RPMI7951 (cell line): Measurements from ENCODE around the gene EMD. TPM values are rescaled to one million over a fixed set of nuclear protein-coding genes. Genes with fewer than 3 reads are reported as not detected.
"Not testable (repeated sequence)": the region's sequence is repeated elsewhere in the genome, so short reads cannot be mapped to it uniquely, and the experiment has no call there.

Source experiments
- DNase-seq: peaks from one replicate; pipeline ENCODE4 v3.0.0-alpha.2; 2012; ENCODE audit warnings: low read depth
- total RNA-seq: library from RNA; depleted of rRNA; stranded (reverse); fragments of >200 nt; shearing (Covaris generic); gene quantifications from 2 replicates; pipeline ENCODE4 v1.2.3, GENCODE V29; 2014; rRNA removed

The EMD gene
- total RNA-seq: 27.6 and 29.8 TPM in 2 replicates

GRCh38 chrX:154378799-154379568 lies at the start of gene EMD:
Gene EMD (plus strand): TSS chrX:154379295. CDS start chrX:154379485, 190 bp downstream.
- peak; percentile 94 for DNase-seq

GRCh38 chrX:154332561-154332960 lies 46.5 kb upstream of the EMD start:
- DNase-seq: no peak

- DNase-seq: no peak
Measured at GRCh38 chrX:154333116-154333515, 46.0 kb upstream of the EMD start.

- DNase-seq: no peak
Measured at GRCh38 chrX:154333837-154334271, 45.2 kb upstream of the EMD start.

- DNase-seq: no peak
Measured at GRCh38 chrX:154334496-154334895, 44.6 kb upstream of the EMD start.

DNA sequence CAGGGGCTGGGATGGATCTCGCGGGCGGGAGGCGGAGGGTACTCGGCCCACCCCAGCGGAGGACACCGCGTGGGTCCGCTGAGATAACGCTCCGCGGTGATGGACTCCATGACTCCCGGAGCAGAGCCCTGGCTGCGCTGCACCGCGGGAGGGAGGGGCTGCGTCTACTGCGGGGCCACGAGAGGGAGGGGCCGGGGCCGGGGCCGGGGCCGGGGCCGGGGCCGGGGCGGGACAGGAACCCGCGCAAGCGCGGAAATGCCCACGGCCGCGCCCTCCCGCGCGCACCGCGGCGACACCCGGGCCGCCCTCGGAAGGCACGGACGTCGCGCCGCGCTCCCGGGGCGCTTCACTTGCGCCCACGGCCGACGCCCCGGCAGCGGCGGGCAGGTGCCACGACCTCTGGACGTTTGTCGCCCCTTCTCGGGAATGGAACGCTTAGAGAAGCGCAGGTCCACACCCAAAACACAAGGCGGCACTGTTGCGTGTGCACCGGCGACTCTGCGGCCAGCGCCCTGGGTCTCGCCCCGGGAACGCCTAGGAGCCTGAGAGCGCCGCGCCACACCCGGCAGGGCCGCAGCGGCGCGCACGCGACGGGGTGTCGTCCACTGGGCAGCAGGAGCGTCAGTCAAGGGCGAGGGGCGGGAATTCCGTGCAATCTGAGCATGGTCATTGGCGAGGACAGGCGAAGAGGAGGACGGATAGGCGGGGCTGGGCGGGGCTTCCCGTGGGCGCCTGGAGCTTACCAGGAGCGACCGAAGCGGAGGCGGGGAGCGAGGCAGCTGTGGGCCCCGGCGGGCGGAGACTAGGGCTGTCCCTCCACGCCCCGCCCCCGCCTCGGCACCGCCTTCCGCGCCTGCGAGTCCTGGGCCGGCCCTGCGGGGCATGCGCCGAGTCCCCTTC lies 37.4 kb upstream of the EMD start:
- DNase-seq: not testable (repeated sequence)

DNA sequence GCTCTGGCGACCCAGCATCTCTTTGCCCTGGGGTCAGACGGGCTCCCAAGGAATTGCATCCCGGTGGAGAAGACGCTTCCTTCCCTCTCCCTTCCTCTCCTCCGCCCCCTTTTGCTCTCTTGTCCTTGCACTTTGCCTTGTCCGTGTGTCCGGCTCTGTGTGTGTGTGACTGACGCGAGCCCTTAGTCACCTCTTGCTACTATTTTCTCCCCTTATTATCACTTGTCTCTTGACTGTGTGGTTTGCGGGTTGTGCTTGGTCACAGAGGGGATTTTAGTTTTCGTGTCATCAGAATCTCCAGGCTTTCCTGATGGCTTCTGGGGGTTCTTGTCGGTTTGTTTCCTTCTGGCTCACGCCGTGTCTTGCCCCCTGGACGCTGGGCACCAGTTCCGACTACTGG lies 36.0 kb upstream of the EMD start:
- DNase-seq: not testable (repeated sequence)

DNA sequence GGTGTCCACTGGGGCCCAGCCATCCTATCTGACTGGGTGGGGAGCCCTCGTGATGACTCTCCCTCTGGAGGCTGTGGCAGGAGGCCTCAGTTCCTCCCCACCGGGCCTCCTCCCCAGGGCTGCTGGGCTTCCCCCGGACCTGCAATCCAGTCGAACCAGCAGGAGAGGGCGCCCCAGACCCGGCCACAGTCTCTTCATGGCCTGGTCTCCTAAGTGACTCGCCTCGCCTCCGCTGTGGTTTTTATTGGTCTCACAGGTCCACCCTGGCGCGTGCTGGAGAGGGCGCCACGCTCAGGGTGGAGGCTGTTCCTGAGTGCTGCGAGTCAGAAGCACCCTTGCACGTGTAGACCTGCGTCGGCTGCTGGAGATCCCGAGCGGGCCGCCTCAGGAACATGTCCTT lies 35.5 kb upstream of the EMD start:
- not testable (repeated sequence) for DNase-seq

DNA sequence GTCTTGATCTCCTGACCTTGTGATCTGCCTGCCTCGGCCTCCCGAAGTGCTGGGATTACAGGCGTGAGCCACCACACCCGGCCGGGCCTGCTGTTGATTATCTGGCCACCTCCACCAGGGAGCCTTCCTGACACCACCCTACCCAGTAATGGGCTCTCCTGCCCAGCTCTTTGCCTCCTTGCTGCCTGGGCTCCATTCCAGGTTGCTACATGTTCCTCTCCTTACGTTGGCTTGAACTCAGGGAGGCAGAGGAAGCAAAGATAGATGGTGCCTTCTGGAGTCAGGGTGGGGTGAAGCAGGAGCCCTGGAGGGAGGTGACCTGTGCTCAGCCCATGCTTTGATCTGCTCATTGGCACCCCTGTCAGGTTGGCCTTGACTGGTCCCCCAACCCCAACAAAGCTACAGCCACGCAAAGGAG lies 31.0 kb upstream of the EMD start:
- no peak for DNase-seq

GRCh38 chrX:154348646-154349358 lies 30.3 kb upstream of the EMD start:
- DNase-seq: no peak

- DNase-seq: no peak
Measured at GRCh38 chrX:154349359-154349935, 29.6 kb upstream of the EMD start.

GRCh38 chrX:154349979-154350378 lies 29.1 kb upstream of the EMD start:
- DNase-seq: no peak

DNA sequence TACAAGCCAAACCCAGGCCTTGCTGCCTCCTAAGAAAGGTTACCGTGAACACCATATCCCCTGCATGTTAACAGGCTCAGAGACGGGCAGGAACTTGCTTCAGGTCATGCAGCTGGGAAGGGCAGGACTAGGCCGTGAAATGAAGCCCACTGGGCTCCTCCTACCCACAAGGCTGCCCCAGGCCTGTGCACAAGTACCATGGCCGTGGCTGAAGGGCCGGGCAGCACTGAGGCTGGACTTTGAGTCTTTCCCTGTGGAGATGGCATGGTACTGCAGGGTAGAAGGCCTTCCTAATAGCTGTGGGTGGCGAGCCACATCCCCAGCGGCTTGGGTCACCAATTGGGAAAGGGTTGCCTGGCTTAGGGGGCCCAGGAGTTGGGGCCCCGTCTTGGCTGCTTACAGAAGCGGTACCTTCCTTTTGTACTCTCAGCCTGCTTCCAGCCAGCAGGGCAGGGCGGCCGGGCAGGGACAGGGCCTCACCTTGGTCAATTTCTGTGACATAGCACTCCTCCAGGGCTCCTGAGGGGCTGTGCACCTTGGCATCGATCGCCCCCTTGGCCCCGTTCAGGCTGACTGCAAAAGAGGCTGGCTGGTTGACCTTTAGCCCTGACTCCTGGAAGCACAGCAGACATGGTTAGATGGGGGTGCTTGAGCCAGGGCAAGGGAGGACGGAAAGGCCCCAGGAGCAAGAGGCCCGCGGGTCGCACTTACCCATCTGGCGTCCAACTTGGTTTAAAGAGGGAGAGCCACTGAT lies 28.5 kb upstream of the EMD start:
- DNase-seq: no peak

- DNase-seq: no peak
Measured at GRCh38 chrX:154351183-154352011, 27.7 kb upstream of the EMD start.

GRCh38 chrX:154352012-154352401 lies 27.1 kb upstream of the EMD start:
- no peak for DNase-seq

DNA sequence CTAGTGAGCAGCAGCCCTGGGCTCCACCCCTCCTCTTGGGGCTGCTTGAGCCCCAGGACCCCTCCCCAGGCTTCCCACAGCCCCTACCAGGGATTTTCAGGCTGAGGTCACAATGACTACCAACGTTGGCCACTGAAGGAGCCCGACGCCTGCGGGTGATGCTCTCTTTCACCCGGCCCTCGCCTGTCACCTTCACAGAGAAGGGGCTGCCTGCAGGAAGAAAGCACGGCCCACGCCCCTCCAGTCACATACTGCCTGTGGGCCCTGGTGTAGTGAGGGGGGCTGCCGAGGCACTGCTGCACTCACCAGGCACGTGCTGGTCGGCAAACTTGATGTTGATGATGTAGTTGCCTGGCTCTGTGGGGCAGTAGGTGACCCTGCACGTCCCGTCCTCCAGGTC lies 26.6 kb upstream of the EMD start:
- no peak for DNase-seq

DNA sequence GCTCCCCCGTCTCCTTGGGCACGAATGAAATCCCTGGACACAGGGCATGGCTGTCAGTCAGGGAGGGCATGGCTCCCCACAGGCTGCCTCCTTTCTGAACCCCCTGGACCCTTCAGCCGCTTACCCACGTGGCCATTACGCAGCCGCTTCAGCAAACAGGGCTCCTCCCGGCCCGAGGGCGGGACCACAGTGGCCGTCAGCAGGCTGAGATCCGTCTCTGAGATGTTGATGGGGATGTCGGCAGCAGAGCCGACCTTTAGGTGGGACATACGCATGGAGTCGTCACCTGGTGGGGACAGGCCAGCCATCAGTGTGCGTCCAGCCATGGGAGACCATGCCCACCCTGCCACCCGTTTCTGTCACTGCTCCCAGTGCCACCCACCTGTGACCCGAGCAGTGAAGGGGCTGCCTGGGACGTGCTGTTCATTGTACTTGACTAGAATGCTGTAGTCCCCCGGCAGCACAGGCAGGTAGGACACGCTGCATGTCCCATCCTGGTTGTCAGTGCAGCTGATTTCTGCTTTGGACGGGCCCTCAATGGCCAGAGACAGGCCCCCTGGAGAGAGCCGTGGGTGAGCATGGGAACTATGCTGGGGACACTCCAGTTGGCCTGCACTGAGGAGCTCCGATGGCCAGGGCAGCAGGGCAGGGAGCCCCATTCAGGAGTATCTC lies 25.8 kb upstream of the EMD start:
- DNase-seq: no peak

DNA sequence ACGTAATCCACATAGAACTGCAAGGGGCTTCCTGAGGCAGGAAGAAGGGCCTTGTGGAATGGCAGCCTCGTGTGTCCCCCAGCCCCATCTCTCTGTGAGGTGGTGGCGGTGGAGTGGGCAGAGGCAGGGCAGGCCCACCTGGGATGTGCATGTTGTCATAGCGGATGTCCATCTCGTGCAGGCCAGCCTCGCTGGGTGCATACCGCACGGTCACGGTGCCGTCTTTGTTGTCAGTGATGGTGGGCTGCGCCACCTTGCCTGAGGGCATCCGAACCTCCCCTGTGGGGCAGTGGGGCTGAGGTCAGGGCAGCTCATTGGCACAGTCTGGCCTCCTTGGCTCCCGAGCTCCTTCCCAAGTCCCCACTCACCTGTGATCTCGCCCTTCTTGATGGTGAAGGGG lies 25.1 kb upstream of the EMD start:
- no peak for DNase-seq

DNA sequence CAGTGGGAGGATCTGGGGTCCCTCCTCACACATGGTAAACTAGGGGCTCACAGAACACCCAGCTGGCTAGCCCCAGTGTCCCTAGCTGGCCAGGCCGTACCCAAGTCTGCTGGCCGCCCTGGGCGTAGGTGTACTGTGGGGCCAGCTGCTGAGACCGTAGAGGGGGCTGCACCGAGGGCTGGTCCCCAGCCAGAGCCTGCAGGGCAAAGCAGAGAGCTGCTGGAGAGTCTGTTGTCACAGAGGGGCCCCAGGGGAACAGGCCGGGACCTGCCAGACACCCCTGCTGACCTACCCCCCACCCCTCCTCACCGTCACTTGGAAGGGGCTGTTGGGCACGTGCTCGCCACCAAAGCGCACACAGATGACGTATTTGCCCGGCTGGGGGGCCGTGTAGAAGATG lies 24.6 kb upstream of the EMD start:
- no peak for DNase-seq
